A549 (cell line): ENCODE measurements around the gene PARD3B.

Experiments
- CHD2 ChIP-seq: fragments of 150-350 bp; IDR thresholded peaks from 2 replicates; pipeline ENCODE4 v1.6.1; 2014; ENCODE audit warnings: low read length; ENCODE audit not compliant: partially characterized antibody
- POLR2A ChIP-seq: IDR thresholded peaks from 2 replicates; pipeline ENCODE4 v1.6.1; 2012; ENCODE audit warnings: mild to moderate bottlenecking, low read length
- TF ChIP-seq, protein P1 (sequence below): fragments of >200 bp; sonication (Bioruptor Twin); formaldehyde crosslinking; IDR thresholded peaks from 3 replicates; pipeline ENCODE4 v1.5.1; 2016
- TF ChIP-seq, protein P2 (sequence below): fragments of >200 bp; sonication (Bioruptor Twin); formaldehyde crosslinking; IDR thresholded peaks from 3 replicates; pipeline ENCODE4 v1.6.1; 2016
- TF ChIP-seq, protein P3 (sequence below): fragments of 150-350 bp; IDR thresholded peaks from 2 replicates; pipeline ENCODE4 v1.6.1; 2014; ENCODE audit warnings: low read depth, mild to moderate bottlenecking, low read length

DNA sequence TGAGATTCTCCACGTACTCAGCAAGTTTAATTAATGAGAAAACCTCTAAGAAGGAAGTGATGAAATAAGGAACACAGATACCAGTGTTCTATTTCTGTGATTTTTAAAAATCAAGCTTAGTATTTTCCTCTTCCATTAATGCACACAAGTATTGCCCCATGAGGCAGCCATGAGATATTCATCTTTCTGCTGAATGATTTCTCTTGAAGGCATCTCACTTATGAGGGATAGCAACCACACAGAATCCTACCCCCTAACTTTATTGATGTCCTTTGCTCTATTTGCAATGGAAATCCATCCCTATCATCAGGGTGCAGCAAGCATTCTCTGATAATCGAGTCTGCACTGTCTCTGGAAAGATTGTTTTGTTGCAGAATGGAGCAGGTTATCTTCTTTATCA is 893.0 kb downstream of the PARD3B start:
- TF ChIP-seq, protein P1, sequence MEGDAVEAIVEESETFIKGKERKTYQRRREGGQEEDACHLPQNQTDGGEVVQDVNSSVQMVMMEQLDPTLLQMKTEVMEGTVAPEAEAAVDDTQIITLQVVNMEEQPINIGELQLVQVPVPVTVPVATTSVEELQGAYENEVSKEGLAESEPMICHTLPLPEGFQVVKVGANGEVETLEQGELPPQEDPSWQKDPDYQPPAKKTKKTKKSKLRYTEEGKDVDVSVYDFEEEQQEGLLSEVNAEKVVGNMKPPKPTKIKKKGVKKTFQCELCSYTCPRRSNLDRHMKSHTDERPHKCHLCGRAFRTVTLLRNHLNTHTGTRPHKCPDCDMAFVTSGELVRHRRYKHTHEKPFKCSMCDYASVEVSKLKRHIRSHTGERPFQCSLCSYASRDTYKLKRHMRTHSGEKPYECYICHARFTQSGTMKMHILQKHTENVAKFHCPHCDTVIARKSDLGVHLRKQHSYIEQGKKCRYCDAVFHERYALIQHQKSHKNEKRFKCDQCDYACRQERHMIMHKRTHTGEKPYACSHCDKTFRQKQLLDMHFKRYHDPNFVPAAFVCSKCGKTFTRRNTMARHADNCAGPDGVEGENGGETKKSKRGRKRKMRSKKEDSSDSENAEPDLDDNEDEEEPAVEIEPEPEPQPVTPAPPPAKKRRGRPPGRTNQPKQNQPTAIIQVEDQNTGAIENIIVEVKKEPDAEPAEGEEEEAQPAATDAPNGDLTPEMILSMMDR: no peak
- no peak for TF ChIP-seq POLR2A
- no peak for TF ChIP-seq CHD2
- TF ChIP-seq, protein P2, sequence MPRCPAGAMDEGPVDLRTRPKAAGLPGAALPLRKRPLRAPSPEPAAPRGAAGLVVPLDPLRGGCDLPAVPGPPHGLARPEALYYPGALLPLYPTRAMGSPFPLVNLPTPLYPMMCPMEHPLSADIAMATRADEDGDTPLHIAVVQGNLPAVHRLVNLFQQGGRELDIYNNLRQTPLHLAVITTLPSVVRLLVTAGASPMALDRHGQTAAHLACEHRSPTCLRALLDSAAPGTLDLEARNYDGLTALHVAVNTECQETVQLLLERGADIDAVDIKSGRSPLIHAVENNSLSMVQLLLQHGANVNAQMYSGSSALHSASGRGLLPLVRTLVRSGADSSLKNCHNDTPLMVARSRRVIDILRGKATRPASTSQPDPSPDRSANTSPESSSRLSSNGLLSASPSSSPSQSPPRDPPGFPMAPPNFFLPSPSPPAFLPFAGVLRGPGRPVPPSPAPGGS: no peak
- TF ChIP-seq, protein P3, sequence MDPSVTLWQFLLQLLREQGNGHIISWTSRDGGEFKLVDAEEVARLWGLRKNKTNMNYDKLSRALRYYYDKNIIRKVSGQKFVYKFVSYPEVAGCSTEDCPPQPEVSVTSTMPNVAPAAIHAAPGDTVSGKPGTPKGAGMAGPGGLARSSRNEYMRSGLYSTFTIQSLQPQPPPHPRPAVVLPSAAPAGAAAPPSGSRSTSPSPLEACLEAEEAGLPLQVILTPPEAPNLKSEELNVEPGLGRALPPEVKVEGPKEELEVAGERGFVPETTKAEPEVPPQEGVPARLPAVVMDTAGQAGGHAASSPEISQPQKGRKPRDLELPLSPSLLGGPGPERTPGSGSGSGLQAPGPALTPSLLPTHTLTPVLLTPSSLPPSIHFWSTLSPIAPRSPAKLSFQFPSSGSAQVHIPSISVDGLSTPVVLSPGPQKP: no peak
